Gastroesophageal sphincter (tissue), 3 donors: Measurements from ENCODE around the gene TP73.

Experiments used
- CTCF ChIP-seq, 4 experiments: fragments of 200-600 bp in 2 of 4; fragments of 450-650 bp in 2 of 4; sonication (generic) in 1 of 4; IDR thresholded peaks; one replicate each; pipeline ENCODE4 v1.5.1; 2017 to 2019; ENCODE audit warnings: antibody characterized with exemption in 4 of 4, mild to moderate bottlenecking in 2 of 4, moderate library complexity in 2 of 4
- EP300 ChIP-seq: sonication (generic); formaldehyde crosslinking; IDR thresholded peaks from one replicate; pipeline ENCODE4 v1.6.1; 2017; ENCODE audit warnings: antibody characterized with exemption, mild to moderate bottlenecking
- POLR2A ChIP-seq, 2 donors: fragments of 450-650 bp; IDR thresholded peaks; one replicate each; pipeline ENCODE4 v1.6.1; 2017; ENCODE audit warnings: antibody characterized with exemption in 2 of 2, mild to moderate bottlenecking in 2 of 2, moderate library complexity in 1 of 2
- POLR2AphosphoS5 ChIP-seq: sonication (generic); formaldehyde crosslinking; IDR thresholded peaks from one replicate; pipeline ENCODE4 v1.6.1; 2017; ENCODE audit warnings: antibody characterized with exemption

GRCh38 chr1:3642919-3643675 lies 9.2 kb upstream of the TP73 start:
- TF ChIP-seq POLR2A (IDR thresholded peaks at IDR 0.05) (no peak), CTCF (IDR thresholded peaks at IDR 0.05) (no peak), POLR2AphosphoS5 (no peak), EP300 (no peak)
